HUES6 (cell line): ENCODE measurements around the gene SMPDL3B.

ENCODE experiments used
- H3K27ac ChIP-seq: 2 replicates; pipeline ENCODE4 v1.7.0; 2013; ENCODE audit warnings: low read depth, mild to moderate bottlenecking, low read length, inconsistent platforms
- H3K27me3 ChIP-seq: 2 replicates; pipeline ENCODE4 v1.6.1; 2013; ENCODE audit warnings: low read length; ENCODE audit not compliant: control insufficient read depth, insufficient read depth
- H3K36me3 ChIP-seq: 2 replicates; pipeline ENCODE4 v1.6.1; 2013; ENCODE audit warnings: low read length; ENCODE audit not compliant: control insufficient read depth, insufficient read depth
- H3K4me1 ChIP-seq: 2 replicates; pipeline ENCODE4 v1.6.1; 2013; ENCODE audit warnings: low read length; ENCODE audit not compliant: control insufficient read depth, insufficient read depth
- H3K4me3 ChIP-seq: 2 replicates; pipeline ENCODE4 v1.5.1; 2013; ENCODE audit warnings: low read depth, low read length
- H3K9ac ChIP-seq: one replicate; pipeline ENCODE4 v1.6.1; 2013; ENCODE audit warnings: mild to moderate bottlenecking, low read length
- H3K9me3 ChIP-seq: 2 replicates; pipeline ENCODE4 v1.6.1; 2013; ENCODE audit warnings: low read depth, low read length; ENCODE audit not compliant: control insufficient read depth, insufficient read depth

SMPDL3B gene

GRCh38 chr1:27912429-27912828 lies 22.4 kb upstream of the SMPDL3B start:
- Histone ChIP-seq H3K36me3 (peaks cover 51% of the 10 kb centered on the region), H3K27ac (no peak overlapping the region), H3K4me1 (no peaks in the 10 kb centered on the region), H3K9me3 (peaks cover 4% of the 10 kb centered on the region; the same call in 1 of the 2 replicates), H3K27me3 (peaks cover 9% of the 10 kb centered on the region; the same call in 1 of the 2 replicates), H3K4me3 (no peak overlapping the region), H3K9ac (no peak overlapping the region)

- Histone ChIP-seq H3K9ac (no peak overlapping the region), H3K27me3 (peaks cover 12% of the 10 kb centered on the region; the same call in 1 of the 2 replicates), H3K27ac (no peak overlapping the region), H3K4me3 (peak overlapping the region; percentile 13; the same call in 1 of the 2 replicates), H3K36me3 (peaks cover 26% of the 10 kb centered on the region), H3K9me3 (peaks cover 4% of the 10 kb centered on the region; the same call in 1 of the 2 replicates), H3K4me1 (no peaks in the 10 kb centered on the region)
Measured at GRCh38 chr1:27915082-27915575, 19.7 kb upstream of the SMPDL3B start.

DNA sequence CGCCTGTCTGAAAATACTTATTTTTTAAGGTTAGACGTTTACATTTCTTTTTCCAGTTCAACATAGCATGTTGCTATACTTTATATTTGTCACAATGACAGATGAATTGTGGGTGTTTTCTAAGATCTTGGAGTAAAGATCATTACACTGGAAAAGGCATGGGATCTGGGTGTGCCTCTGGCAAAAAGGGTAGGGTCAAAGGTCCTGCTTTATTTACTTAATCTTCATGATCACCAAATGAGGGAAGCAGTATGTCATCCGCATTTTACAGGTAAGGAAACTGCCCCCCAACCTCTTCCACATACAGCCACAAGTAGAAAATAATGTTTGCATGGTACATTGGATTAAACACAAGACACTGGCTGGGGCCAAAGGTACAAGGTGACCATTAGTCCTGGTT lies 12.5 kb upstream of the SMPDL3B start:
- Histone ChIP-seq H3K4me3 (no peak overlapping the region), H3K27ac (no peak overlapping the region), H3K36me3 (no peaks in the 10 kb centered on the region), H3K9me3 (no peaks in the 10 kb centered on the region), H3K4me1 (no peaks in the 10 kb centered on the region), H3K27me3 (peaks cover 3% of the 10 kb centered on the region; the same call in 1 of the 2 replicates), H3K9ac (no peak overlapping the region)

- no peaks in the 10 kb centered on the region for H3K9me3 ChIP-seq
- peaks cover 9% of the 10 kb centered on the region; the same call in 1 of the 2 replicates for H3K4me1 ChIP-seq
- H3K27me3 ChIP-seq = no peaks in the 10 kb centered on the region
- H3K9ac ChIP-seq = no peak overlapping the region
- no peak overlapping the region for H3K4me3 ChIP-seq
- no peak overlapping the region for H3K27ac ChIP-seq
- H3K36me3 ChIP-seq = no peaks in the 10 kb centered on the region
Measured at GRCh38 chr1:27928216-27928954, 6.4 kb upstream of the SMPDL3B start.

GRCh38 chr1:27931184-27931583 lies 3.6 kb upstream of the SMPDL3B start:
- H3K9me3 ChIP-seq = no peaks in the 10 kb centered on the region
- H3K27me3 ChIP-seq = peaks cover 10% of the 10 kb centered on the region; the same call in 1 of the 2 replicates
- peaks cover 20% of the 10 kb centered on the region for H3K4me1 ChIP-seq
- no peak overlapping the region for H3K9ac ChIP-seq
- H3K36me3 ChIP-seq = no peaks in the 10 kb centered on the region
- H3K27ac ChIP-seq = no peak overlapping the region
- H3K4me3 ChIP-seq = no peak overlapping the region

- peaks cover 20% of the 10 kb centered on the region for H3K4me1 ChIP-seq
- H3K9ac ChIP-seq = no peak overlapping the region
- no peaks in the 10 kb centered on the region for H3K9me3 ChIP-seq
- no peak overlapping the region for H3K27ac ChIP-seq
- no peaks in the 10 kb centered on the region for H3K36me3 ChIP-seq
- no peak overlapping the region for H3K4me3 ChIP-seq
- H3K27me3 ChIP-seq = peaks cover 10% of the 10 kb centered on the region; the same call in 1 of the 2 replicates
Measured at GRCh38 chr1:27931759-27932158, 3.0 kb upstream of the SMPDL3B start.

GRCh38 chr1:27935721-27936120 lies 921 bp downstream of the SMPDL3B start:
- H3K9me3 ChIP-seq = no peaks in the 10 kb centered on the region
- H3K27ac ChIP-seq = no peak overlapping the region
- H3K36me3 ChIP-seq = no peaks in the 10 kb centered on the region; the same call in 1 of the 2 replicates
- H3K27me3 ChIP-seq = peaks cover 10% of the 10 kb centered on the region; the same call in 1 of the 2 replicates
- peak overlapping the region; percentile 63 for H3K9ac ChIP-seq
- H3K4me1 ChIP-seq = peaks cover 38% of the 10 kb centered on the region
- H3K4me3 ChIP-seq = peak overlapping the region; percentile 75

GRCh38 chr1:27936370-27936769 lies 1.6 kb downstream of the SMPDL3B start:
- Histone ChIP-seq H3K9ac (no peak overlapping the region), H3K36me3 (peaks cover 2% of the 10 kb centered on the region; the same call in 1 of the 2 replicates), H3K27me3 (peaks cover 10% of the 10 kb centered on the region; the same call in 1 of the 2 replicates), H3K9me3 (no peaks in the 10 kb centered on the region), H3K4me1 (peaks cover 38% of the 10 kb centered on the region), H3K27ac (no peak overlapping the region), H3K4me3 (peak overlapping the region; percentile 23; the same call in 1 of the 2 replicates)

DNA sequence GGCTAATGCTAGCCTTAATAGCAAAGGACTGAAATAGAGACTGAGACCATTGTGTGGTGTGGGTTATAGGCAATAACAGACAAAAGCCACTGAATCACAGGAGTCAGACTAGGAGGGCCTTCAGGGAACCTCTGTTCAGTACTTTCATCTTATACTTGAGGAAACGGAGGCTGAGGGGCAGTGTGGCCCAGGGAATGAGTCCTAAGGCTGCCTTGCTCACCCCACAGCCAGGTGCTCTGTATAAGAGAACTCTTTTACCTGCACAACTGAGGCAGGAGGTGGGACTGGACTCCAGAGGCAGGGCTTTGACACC lies 2.7 kb downstream of the SMPDL3B start:
- Histone ChIP-seq H3K27ac (peak overlapping the region; percentile 57; the same call in 1 of the 2 replicates), H3K9me3 (no peaks in the 10 kb centered on the region), H3K4me1 (peaks cover 32% of the 10 kb centered on the region), H3K36me3 (peaks cover 7% of the 10 kb centered on the region; the same call in 1 of the 2 replicates), H3K9ac (peak overlapping the region; percentile 13), H3K4me3 (peak overlapping the region; percentile 38), H3K27me3 (peaks cover 10% of the 10 kb centered on the region; the same call in 1 of the 2 replicates)

DNA sequence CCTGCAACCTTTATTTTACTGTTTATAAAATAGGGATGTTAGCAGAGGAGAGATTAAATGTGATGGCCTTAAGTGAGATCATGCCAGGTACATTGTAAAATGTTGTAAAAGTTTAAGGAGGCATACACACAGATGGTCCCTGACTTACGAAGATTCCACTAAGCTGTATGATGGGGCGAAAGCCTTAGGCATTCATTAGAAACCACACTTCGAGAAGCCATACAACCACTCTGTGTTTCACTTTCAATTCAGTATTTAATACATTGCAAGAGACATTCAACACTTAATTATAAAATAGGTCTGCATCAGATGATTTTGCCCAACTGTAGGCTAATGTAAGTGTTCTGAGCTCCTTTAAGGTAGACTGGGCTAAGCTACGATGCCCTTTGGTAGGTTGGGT lies 3.7 kb downstream of the SMPDL3B start:
- peaks cover 29% of the 10 kb centered on the region for H3K4me1 ChIP-seq
- H3K27me3 ChIP-seq = peaks cover 10% of the 10 kb centered on the region; the same call in 1 of the 2 replicates
- H3K36me3 ChIP-seq = peaks cover 7% of the 10 kb centered on the region; the same call in 1 of the 2 replicates
- peak overlapping the region; percentile 6 for H3K9ac ChIP-seq
- no peak overlapping the region for H3K4me3 ChIP-seq
- no peaks in the 10 kb centered on the region for H3K9me3 ChIP-seq
- H3K27ac ChIP-seq = no peak overlapping the region

DNA sequence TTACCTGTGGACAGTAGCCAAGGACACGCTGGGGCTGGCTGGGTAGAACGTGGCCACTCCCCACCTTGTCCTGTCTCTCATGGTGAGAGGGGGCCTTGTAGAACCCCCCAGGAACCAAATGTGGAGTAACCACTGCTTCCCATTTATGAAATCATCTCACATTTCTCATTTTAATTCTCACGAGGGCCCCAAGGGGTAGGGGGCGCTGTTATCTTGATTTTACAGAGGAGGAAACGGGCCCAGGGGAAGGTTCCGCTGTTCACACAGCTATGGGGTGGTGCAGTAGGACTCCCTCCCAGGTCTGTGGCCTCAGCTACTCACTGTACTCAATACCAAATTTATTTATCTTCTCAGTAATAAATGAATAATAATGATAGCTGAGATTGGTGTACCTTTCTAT lies 5.5 kb downstream of the SMPDL3B start:
- H3K4me1 ChIP-seq = peaks cover 23% of the 10 kb centered on the region
- peaks cover 14% of the 10 kb centered on the region; the same call in 1 of the 2 replicates for H3K36me3 ChIP-seq
- H3K9me3 ChIP-seq = no peaks in the 10 kb centered on the region
- no peak overlapping the region for H3K9ac ChIP-seq
- no peak overlapping the region for H3K27ac ChIP-seq
- H3K4me3 ChIP-seq = no peak overlapping the region
- H3K27me3 ChIP-seq = peaks cover 7% of the 10 kb centered on the region; the same call in 1 of the 2 replicates
